ENCODE data around the gene GNG4. TPM values are rescaled to one million over a fixed set of nuclear protein-coding genes. Genes with fewer than 3 reads are reported as not detected.

The GNG4 gene
- total and polyA plus RNA-seq, 9 of the 15 experiments (the other 6 are each of a cell fraction or from before 2014, with no cell fraction given) = 0.06 to 0.58 (median 0.08) TPM; not detected in 4

DNA sequence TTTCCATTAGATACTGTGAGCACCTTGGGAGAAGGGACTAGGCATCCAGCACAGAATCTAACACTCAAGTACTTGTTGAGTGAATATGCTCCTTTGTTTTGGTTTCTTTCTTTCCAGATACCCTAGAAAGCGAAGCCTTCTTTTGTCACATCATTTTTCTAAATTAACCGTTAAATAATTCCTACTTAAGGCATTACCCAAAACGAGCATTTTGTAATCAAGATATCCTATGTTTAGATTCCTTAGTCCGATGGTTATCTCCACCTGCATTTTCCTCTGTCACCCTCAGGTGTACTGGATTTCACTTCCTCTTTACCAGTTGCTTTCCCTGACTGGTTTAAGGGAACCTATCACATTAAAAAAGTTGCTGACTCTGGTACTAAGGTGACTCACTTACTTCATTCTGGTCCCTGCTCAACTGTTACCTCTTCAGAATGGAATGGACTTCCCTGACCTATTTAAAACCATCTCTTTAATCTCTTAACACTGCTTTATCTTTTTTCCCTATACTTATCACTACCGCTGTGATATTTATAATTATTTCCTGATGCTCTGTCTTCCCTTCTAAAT, 148.5 kb downstream of the GNG4 start (continued):
- no peak for TF ChIP-seq ARHGAP35 (IDR thresholded peaks at IDR 0.05; ENCODE audit: partially characterized antibody)
- no peak for TF ChIP-seq CBFB (CRISPR knock-in tag; IDR thresholded peaks at IDR 0.05)
- TF ChIP-seq, protein P1, sequence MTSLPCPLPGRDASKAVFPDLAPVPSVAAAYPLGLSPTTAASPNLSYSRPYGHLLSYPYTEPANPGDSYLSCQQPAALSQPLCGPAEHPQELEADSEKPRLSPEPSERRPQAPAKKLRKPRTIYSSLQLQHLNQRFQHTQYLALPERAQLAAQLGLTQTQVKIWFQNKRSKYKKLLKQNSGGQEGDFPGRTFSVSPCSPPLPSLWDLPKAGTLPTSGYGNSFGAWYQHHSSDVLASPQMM (CRISPR knock-in tag; IDR thresholded peaks at IDR 0.05) = no peak
- TF ChIP-seq HNRNPH1 (optimal IDR thresholded peaks at IDR 0.05; ENCODE audit: low read depth, low read length) = no peak
- 0 out of 2 replicates have a peak, but pooled peaks have one; percentile 15 for TF ChIP-seq MAFG (tag; conservative IDR thresholded peaks at IDR 0.05)
- no peak for TF ChIP-seq RFX1 (IDR thresholded peaks at IDR 0.05)
- TF ChIP-seq, protein P2, sequence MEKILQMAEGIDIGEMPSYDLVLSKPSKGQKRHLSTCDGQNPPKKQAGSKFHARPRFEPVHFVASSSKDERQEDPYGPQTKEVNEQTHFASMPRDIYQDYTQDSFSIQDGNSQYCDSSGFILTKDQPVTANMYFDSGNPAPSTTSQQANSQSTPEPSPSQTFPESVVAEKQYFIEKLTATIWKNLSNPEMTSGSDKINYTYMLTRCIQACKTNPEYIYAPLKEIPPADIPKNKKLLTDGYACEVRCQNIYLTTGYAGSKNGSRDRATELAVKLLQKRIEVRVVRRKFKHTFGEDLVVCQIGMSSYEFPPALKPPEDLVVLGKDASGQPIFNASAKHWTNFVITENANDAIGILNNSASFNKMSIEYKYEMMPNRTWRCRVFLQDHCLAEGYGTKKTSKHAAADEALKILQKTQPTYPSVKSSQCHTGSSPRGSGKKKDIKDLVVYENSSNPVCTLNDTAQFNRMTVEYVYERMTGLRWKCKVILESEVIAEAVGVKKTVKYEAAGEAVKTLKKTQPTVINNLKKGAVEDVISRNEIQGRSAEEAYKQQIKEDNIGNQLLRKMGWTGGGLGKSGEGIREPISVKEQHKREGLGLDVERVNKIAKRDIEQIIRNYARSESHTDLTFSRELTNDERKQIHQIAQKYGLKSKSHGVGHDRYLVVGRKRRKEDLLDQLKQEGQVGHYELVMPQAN (IDR thresholded peaks at IDR 0.05; ENCODE audit: borderline replicate concordance) = no peak
- TF ChIP-seq, protein P3, sequence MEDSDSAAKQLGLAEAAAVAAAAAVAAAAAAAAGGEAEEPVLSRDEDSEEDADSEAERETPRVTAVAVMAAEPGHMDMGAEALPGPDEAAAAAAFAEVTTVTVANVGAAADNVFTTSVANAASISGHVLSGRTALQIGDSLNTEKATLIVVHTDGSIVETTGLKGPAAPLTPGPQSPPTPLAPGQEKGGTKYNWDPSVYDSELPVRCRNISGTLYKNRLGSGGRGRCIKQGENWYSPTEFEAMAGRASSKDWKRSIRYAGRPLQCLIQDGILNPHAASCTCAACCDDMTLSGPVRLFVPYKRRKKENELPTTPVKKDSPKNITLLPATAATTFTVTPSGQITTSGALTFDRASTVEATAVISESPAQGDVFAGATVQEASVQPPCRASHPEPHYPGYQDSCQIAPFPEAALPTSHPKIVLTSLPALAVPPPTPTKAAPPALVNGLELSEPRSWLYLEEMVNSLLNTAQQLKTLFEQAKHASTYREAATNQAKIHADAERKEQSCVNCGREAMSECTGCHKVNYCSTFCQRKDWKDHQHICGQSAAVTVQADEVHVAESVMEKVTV (CRISPR knock-in tag; IDR thresholded peaks at IDR 0.05) = no peak
- no peak for TF ChIP-seq ZBTB7A (IDR thresholded peaks at IDR 0.05; ENCODE audit: borderline replicate concordance, control insufficient read depth, low read depth, low read length)
- no peak for TF ChIP-seq HMGN3 (IDR thresholded peaks at IDR 0.05; ENCODE audit: borderline replicate concordance, extremely low read depth, insufficient read length, low read depth, low read length)
- peak; percentile 65; the same call in 1 of the 2 replicates for TF ChIP-seq CTBP1 (IDR thresholded peaks at IDR 0.05; ENCODE audit: borderline replicate concordance)
- TF ChIP-seq, protein P4, sequence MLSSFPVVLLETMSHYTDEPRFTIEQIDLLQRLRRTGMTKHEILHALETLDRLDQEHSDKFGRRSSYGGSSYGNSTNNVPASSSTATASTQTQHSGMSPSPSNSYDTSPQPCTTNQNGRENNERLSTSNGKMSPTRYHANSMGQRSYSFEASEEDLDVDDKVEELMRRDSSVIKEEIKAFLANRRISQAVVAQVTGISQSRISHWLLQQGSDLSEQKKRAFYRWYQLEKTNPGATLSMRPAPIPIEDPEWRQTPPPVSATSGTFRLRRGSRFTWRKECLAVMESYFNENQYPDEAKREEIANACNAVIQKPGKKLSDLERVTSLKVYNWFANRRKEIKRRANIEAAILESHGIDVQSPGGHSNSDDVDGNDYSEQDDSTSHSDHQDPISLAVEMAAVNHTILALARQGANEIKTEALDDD (IDR thresholded peaks at IDR 0.05) = peak; percentile 78
- no peak for TF ChIP-seq MBD2 (IDR thresholded peaks at IDR 0.05; ENCODE audit: borderline replicate concordance, low read depth)
- 0 out of 2 replicates have a peak, but pooled peaks have one; percentile 18 for TF ChIP-seq DPF2 (IDR thresholded peaks at IDR 0.05)
- TF ChIP-seq ZZZ3 (IDR thresholded peaks at IDR 0.05) = no peak
- TF ChIP-seq NFATC3 (IDR thresholded peaks at IDR 0.05) = no peak
- no peak for TF ChIP-seq EWSR1 (IDR thresholded peaks at IDR 0.05; ENCODE audit: borderline replicate concordance, low read depth, partially characterized antibody)
- TF ChIP-seq, protein P5, sequence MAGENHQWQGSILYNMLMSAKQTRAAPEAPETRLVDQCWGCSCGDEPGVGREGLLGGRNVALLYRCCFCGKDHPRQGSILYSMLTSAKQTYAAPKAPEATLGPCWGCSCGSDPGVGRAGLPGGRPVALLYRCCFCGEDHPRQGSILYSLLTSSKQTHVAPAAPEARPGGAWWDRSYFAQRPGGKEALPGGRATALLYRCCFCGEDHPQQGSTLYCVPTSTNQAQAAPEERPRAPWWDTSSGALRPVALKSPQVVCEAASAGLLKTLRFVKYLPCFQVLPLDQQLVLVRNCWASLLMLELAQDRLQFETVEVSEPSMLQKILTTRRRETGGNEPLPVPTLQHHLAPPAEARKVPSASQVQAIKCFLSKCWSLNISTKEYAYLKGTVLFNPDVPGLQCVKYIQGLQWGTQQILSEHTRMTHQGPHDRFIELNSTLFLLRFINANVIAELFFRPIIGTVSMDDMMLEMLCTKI (IDR thresholded peaks at IDR 0.05; ENCODE audit: partially characterized antibody) = no peak
- no peak for TF ChIP-seq ZFPM2 (CRISPR knock-in tag; IDR thresholded peaks at IDR 0.05)
- peak; percentile 94 for TF ChIP-seq SPI1 (IDR thresholded peaks at IDR 0.05; ENCODE audit: borderline replicate concordance, low read depth, low read length)
- no peak for TF ChIP-seq RBM17 (IDR thresholded peaks at IDR 0.05; ENCODE audit: borderline replicate concordance, low read depth, low read length)
- no peak for TF ChIP-seq NFE2L1 (tag; IDR thresholded peaks at IDR 0.05; ENCODE audit: borderline replicate concordance, low read depth)
- TF ChIP-seq SMARCE1 (IDR thresholded peaks at IDR 0.05) = peak; percentile 22; the same call in 1 of the 2 replicates
- TF ChIP-seq ZNF764 (CRISPR knock-in tag; IDR thresholded peaks at IDR 0.05; ENCODE audit: low read depth) = no peak

Data from K562 (cell line).